ENCODE data around the gene WDTC1. TPM values are rescaled to one million over a fixed set of nuclear protein-coding genes. Genes with fewer than 3 reads are reported as not detected.
"Not testable (repeated sequence)": the region's sequence is repeated elsewhere in the genome, so short reads cannot be mapped to it uniquely, and the experiment has no call there.

The WDTC1 gene
- total RNA-seq, 5 donors from 2014 or later (not counting 1 experiment from before 2014, with no cell fraction given): 39.4 to 55.9 (median 50.7) TPM

DNA sequence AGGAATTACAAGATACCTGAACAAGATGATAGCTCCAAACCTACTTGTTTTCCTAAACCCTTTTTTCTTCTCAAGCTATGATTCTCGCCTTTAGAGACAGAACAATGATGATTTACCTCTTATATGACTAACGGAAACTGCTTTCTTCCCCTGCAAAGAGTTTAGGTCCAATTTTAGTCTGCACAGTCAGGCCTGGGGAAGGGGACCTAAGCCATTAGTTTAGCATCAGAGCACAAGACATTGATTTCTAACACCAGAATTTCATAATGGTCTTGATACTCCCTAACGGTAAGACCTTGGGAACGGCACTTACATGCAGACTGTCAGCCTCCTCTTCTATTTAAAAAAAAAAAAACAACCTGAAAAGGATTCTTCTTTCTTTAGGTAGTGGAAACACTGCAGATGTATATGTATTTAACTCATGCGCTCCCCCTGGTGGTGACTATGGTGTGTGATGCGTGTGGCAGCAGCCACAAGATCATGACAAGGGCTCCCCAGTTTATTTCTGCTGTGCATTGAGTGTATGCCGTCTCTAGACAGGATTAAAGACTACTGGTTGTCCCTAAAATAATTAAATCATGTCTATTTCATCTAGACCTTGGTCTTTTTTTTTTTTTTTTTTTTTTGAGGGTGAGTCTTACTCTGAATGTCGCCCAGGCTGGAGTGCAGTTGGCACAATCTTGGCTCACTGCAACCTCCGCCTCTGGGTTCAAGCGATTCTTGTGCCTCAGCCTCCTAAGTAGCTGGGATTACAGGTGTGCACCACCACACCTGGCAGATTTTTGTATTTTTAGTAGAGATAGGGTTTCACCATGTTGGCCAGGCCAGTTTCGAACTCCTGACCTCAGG is 50.2 kb downstream of the WDTC1 start:
- H3K36me3 Mint-ChIP-seq: peaks cover 23% of the 10 kb centered on the region
- H3K27me3 ChIP-seq (replicated peaks in 1 of 2; ENCODE audit: control insufficient read depth in 2 of 2, extremely low read depth in 1 of 2, insufficient read depth in 2 of 2, low read length in 1 of 2): no peaks in the 10 kb centered on the region
- H3K4me1 ChIP-seq (ENCODE audit: control insufficient read depth in 1 of 2, extremely low read depth in 1 of 2, insufficient read depth in 2 of 2, low read length in 2 of 2): peaks cover 0 to 2% of the 10 kb centered on the region in 2 experiments
- H3K9me3 ChIP-seq: no peaks in the 10 kb centered on the region
- H3K4me3 Mint-ChIP-seq: no peak overlapping the region
- WGBS (ENCODE audit: insufficient coverage): 58% methylated on average over 5 of the region's 11 CpGs
- H3K27ac Mint-ChIP-seq: peak overlapping the region in 1 of 2 donors; percentile 28
- H3K4me3 ChIP-seq (ENCODE audit: control insufficient read depth in 1 of 2, extremely low read depth in 1 of 2, low read length in 1 of 2): no peak overlapping the region
- CTCF ChIA-PET: interaction anchor here (0.5 to 2.1 kb wide), 17 partner anchors 10 to 817 kb away, joined by 3 to 17 read pairs (median 4); no protein-coding TSS in a partner anchor
- H3K27me3 Mint-ChIP-seq: no peaks in the 10 kb centered on the region
- no peaks in the 10 kb centered on the region for H3K9me3 Mint-ChIP-seq
- POLR2A ChIA-PET: interaction anchor here in 1 of 2 donors (0.5 to 0.7 kb wide), 3 partner anchors 117 to 378 kb away, joined by 3 to 4 read pairs (median 3); no protein-coding TSS in a partner anchor
- peaks cover 11 to 29% of the 10 kb centered on the region in 2 donors for H3K36me3 ChIP-seq (ENCODE audit: control insufficient read depth in 2 of 2, extremely low read depth in 1 of 2, insufficient read depth in 1 of 2, low read length in 1 of 2)
- ATAC-seq (replicated peaks in 1 of 4) (peak; percentile 85 to 91 (median 88)), DNase-seq (peak; percentile 72 to 95 (median 86))
- H3K4me1 Mint-ChIP-seq: peaks cover 0 to 6% (median 5%) of the 10 kb centered on the region in 3 donors
- no peak overlapping the region for H3K27ac ChIP-seq (ENCODE audit: low read length)

DNA sequence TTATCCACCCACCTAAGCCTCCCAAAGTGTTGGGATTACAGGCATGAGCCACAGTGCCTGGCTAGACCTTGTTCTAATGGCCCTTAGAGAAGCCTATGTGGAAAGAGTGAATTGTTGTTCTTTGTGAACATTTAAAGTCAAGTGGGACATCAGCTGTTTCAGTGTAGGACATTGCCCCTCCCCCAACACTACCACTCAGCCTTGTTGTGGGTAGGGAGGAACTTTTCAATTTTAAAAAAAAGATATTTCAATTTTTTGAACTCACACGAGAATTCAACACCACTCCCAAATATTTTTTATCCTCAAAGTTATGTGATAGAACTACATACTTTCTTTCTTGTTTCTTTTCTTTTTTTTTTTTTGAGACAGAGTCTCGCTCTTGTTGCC is 50.8 kb downstream of the WDTC1 start:
- peaks cover 11 to 33% of the 10 kb centered on the region in 2 donors for H3K36me3 ChIP-seq (ENCODE audit: control insufficient read depth in 2 of 2, extremely low read depth in 1 of 2, insufficient read depth in 1 of 2, low read length in 1 of 2)
- Mint-ChIP-seq H3K36me3 (peaks cover 26% of the 10 kb centered on the region), H3K9me3 (no peaks in the 10 kb centered on the region), H3K4me1 (peaks cover 0 to 6% (median 0%) of the 10 kb centered on the region in 3 donors), H3K4me3 (no peak overlapping the region), H3K27ac (no peak overlapping the region), H3K27me3 (no peaks in the 10 kb centered on the region)
- WGBS (ENCODE audit: insufficient coverage): no CpG with 5 or more reads among the region's 2 CpGs
- no peak for DNase-seq
- peaks cover 0 to 2% of the 10 kb centered on the region in 2 experiments for H3K4me1 ChIP-seq (ENCODE audit: control insufficient read depth in 1 of 2, extremely low read depth in 1 of 2, insufficient read depth in 2 of 2, low read length in 2 of 2)
- H3K9me3 ChIP-seq: no peaks in the 10 kb centered on the region
- ChIA-PET POLR2A (interaction anchor here in 1 of 2 donors (0.8 kb wide), 1 partner anchor 9 kb away, joined by 3 read pairs; no protein-coding TSS in a partner anchor), CTCF (interaction anchor here (0.5 to 0.9 kb wide), 11 partner anchors 29 to 817 kb away, joined by 3 to 4 read pairs (median 3); no protein-coding TSS in a partner anchor)
- no peaks in the 10 kb centered on the region for H3K27me3 ChIP-seq (replicated peaks in 1 of 2; ENCODE audit: control insufficient read depth in 2 of 2, extremely low read depth in 1 of 2, insufficient read depth in 2 of 2, low read length in 1 of 2)
- no peak overlapping the region for H3K4me3 ChIP-seq (ENCODE audit: control insufficient read depth in 1 of 2, extremely low read depth in 1 of 2, low read length in 1 of 2)
- no peak for ATAC-seq (replicated peaks in 1 of 4)
- no peak overlapping the region for H3K27ac ChIP-seq (ENCODE audit: low read length)

DNA sequence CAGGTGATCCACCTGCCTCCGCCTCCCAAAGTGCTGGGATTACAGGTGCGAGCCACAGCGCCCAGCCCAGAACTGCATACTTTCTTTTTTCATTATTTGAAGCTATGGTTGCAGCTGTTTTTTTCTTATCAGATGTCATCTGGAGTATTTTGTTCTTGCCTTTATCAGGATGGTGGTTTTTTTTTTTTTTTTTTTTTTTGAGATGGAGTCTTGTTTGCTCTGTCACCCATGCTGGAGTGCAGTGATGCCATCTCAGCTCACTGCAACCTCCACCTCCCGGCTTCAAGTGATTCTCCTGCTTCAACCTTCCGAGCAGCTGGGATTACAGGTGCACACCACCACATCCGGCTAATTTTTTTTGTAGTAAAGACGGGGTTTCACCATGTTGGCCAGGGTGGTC is 51.4 kb downstream of the WDTC1 start:
- H3K27me3 ChIP-seq (replicated peaks in 1 of 2; ENCODE audit: control insufficient read depth in 2 of 2, extremely low read depth in 1 of 2, insufficient read depth in 2 of 2, low read length in 1 of 2); H3K4me3 Mint-ChIP-seq; H3K4me1 Mint-ChIP-seq; H3K4me3 ChIP-seq (ENCODE audit: control insufficient read depth in 1 of 2, extremely low read depth in 1 of 2, low read length in 1 of 2); ATAC-seq (replicated peaks in 1 of 4); H3K27me3 Mint-ChIP-seq; H3K9me3 ChIP-seq; H3K27ac ChIP-seq (ENCODE audit: low read length); H3K27ac Mint-ChIP-seq; DNase-seq; H3K4me1 ChIP-seq (ENCODE audit: control insufficient read depth in 1 of 2, extremely low read depth in 1 of 2, insufficient read depth in 2 of 2, low read length in 2 of 2); H3K9me3 Mint-ChIP-seq: not testable (repeated sequence)
- H3K36me3 Mint-ChIP-seq: peaks cover 32% of the 10 kb centered on the region
- peaks cover 13 to 39% of the 10 kb centered on the region in 2 donors for H3K36me3 ChIP-seq (ENCODE audit: control insufficient read depth in 2 of 2, extremely low read depth in 1 of 2, insufficient read depth in 1 of 2, low read length in 1 of 2)
- 100% methylated on average over 1 of the region's 7 CpGs for WGBS (ENCODE audit: insufficient coverage)
- CTCF ChIA-PET: interaction anchor here (0.6 to 0.9 kb wide), 9 partner anchors 14 to 290 kb away, joined by 3 to 6 read pairs (median 3); no protein-coding TSS in a partner anchor
- POLR2A ChIA-PET: interaction anchor here in 1 of 2 donors (0.8 kb wide), 1 partner anchor 8 kb away, joined by 3 read pairs; no protein-coding TSS in a partner anchor

DNA sequence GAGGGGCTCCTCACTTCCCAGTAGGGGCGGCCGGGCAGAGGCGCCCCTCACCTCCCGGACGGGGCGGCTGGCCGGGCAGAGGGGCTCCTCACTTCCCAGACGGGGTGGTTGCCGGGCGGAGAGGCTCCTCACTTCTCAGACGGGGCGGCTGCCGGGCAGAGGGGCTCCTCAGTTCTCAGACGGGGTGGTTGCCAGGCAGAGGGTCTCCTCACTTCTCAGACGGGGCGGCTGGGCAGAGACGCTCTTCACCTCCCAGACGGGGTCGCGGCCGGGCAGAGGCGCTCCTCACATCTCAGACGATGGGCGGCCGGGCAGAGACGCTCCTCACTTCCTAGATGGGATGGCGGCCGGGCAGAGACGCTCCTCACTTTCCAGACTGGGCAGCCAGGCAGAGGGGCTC is 54.7 kb downstream of the WDTC1 start:
- H3K4me3 ChIP-seq (ENCODE audit: control insufficient read depth in 1 of 2, extremely low read depth in 1 of 2, low read length in 1 of 2); H3K4me1 Mint-ChIP-seq; H3K9me3 ChIP-seq; H3K27ac ChIP-seq (ENCODE audit: low read length); H3K4me1 ChIP-seq (ENCODE audit: control insufficient read depth in 1 of 2, extremely low read depth in 1 of 2, insufficient read depth in 2 of 2, low read length in 2 of 2); CTCF ChIA-PET; ATAC-seq (replicated peaks in 1 of 4); H3K27me3 ChIP-seq (replicated peaks in 1 of 2; ENCODE audit: control insufficient read depth in 2 of 2, extremely low read depth in 1 of 2, insufficient read depth in 2 of 2, low read length in 1 of 2); H3K27ac Mint-ChIP-seq; H3K4me3 Mint-ChIP-seq; POLR2A ChIA-PET; H3K27me3 Mint-ChIP-seq; DNase-seq; H3K9me3 Mint-ChIP-seq: not testable (repeated sequence)
- 100% methylated on average over 2 of the region's 29 CpGs for WGBS (ENCODE audit: insufficient coverage)
- H3K36me3 Mint-ChIP-seq: peaks cover 38% of the 10 kb centered on the region
- peaks cover 16 to 46% of the 10 kb centered on the region in 2 donors for H3K36me3 ChIP-seq (ENCODE audit: control insufficient read depth in 2 of 2, extremely low read depth in 1 of 2, insufficient read depth in 1 of 2, low read length in 1 of 2)

DNA sequence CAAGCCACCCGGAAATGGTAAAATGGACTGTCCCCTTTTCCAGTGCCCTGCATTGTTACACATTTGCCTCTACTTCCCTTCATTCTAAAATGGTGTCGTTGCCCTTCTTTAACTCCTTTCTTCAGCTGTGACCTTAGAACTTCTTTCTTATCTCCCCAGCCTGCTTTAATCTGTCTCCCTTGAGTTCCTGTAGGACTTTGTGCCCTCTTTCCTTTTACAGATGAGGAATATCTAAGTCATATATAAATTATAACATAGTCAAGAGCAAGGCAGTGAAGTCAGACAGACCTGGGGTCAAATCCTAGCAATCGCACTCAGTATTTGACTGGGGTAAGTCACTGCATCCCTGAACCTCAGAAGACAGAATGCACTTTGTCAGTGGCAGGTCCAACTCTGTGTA is 56.1 kb downstream of the WDTC1 start:
- H3K36me3 ChIP-seq (ENCODE audit: control insufficient read depth in 2 of 2, extremely low read depth in 1 of 2, insufficient read depth in 1 of 2, low read length in 1 of 2): peaks cover 19 to 56% of the 10 kb centered on the region in 2 donors
- H3K4me1 ChIP-seq (ENCODE audit: control insufficient read depth in 1 of 2, extremely low read depth in 1 of 2, insufficient read depth in 2 of 2, low read length in 2 of 2): no peaks in the 10 kb centered on the region
- ATAC-seq (replicated peaks in 1 of 4): no peak
- ChIA-PET CTCF (no interaction called here), POLR2A (no interaction called here)
- Mint-ChIP-seq H3K4me1 (no peaks in the 10 kb centered on the region), H3K27me3 (no peaks in the 10 kb centered on the region), H3K4me3 (no peak overlapping the region), H3K27ac (peak overlapping the region in 1 of 2 donors; percentile 61), H3K36me3 (peaks cover 38% of the 10 kb centered on the region), H3K9me3 (no peaks in the 10 kb centered on the region)
- H3K9me3 ChIP-seq: no peaks in the 10 kb centered on the region
- no peak overlapping the region for H3K27ac ChIP-seq (ENCODE audit: low read length)
- DNase-seq: no peak
- no peak overlapping the region for H3K4me3 ChIP-seq (ENCODE audit: control insufficient read depth in 1 of 2, extremely low read depth in 1 of 2, low read length in 1 of 2)
- WGBS (ENCODE audit: insufficient coverage): 89% methylated on average over 3 of the region's 3 CpGs
- no peaks in the 10 kb centered on the region for H3K27me3 ChIP-seq (replicated peaks in 1 of 2; ENCODE audit: control insufficient read depth in 2 of 2, extremely low read depth in 1 of 2, insufficient read depth in 2 of 2, low read length in 1 of 2)

DNA sequence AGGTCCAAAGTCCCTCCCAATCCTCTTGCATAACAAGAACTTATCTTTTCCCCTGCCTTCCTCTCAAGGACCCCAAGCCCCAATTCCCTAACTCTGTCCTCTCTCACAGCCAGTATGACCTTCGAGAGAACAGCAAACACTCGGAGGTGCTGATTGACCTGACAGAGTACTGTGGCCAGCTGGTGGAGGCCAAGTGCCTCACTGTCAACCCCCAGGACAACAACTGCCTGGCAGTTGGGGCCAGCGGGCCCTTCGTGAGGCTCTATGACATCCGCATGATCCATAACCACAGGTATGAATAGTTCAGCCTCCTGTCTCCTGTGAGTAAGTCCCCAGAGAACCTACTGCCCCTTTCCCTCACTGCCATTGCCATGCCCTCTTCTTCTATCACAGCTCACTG is 57.7 kb downstream of the WDTC1 start:
- Mint-ChIP-seq H3K27me3 (no peaks in the 10 kb centered on the region), H3K9me3 (no peaks in the 10 kb centered on the region), H3K4me1 (no peaks in the 10 kb centered on the region), H3K4me3 (no peak overlapping the region), H3K36me3 (peaks cover 42% of the 10 kb centered on the region), H3K27ac (no peak overlapping the region)
- Histone ChIP-seq H3K36me3 (ENCODE audit: control insufficient read depth in 2 of 2, extremely low read depth in 1 of 2, insufficient read depth in 1 of 2, low read length in 1 of 2) (peaks cover 18 to 63% of the 10 kb centered on the region in 2 donors), H3K27ac (ENCODE audit: low read length) (no peak overlapping the region), H3K4me1 (ENCODE audit: control insufficient read depth in 1 of 2, extremely low read depth in 1 of 2, insufficient read depth in 2 of 2, low read length in 2 of 2) (no peaks in the 10 kb centered on the region), H3K4me3 (ENCODE audit: control insufficient read depth in 1 of 2, extremely low read depth in 1 of 2, low read length in 1 of 2) (no peak overlapping the region), H3K27me3 (replicated peaks in 1 of 2; ENCODE audit: control insufficient read depth in 2 of 2, extremely low read depth in 1 of 2, insufficient read depth in 2 of 2, low read length in 1 of 2) (no peaks in the 10 kb centered on the region), H3K9me3 (no peaks in the 10 kb centered on the region)
- CTCF ChIA-PET: no interaction called here
- DNase-seq (no peak), ATAC-seq (replicated peaks in 1 of 4) (no peak)
- POLR2A ChIA-PET: no interaction called here
- WGBS (ENCODE audit: insufficient coverage): 89% methylated on average over 5 of the region's 5 CpGs

Data from T-cell (primary cell).